Measurements from ENCODE around the gene LMNA.
"Not testable (repeated sequence)": the region's sequence is repeated elsewhere in the genome, so short reads cannot be mapped to it uniquely, and the experiment has no call there.

Gene LMNA

DNA sequence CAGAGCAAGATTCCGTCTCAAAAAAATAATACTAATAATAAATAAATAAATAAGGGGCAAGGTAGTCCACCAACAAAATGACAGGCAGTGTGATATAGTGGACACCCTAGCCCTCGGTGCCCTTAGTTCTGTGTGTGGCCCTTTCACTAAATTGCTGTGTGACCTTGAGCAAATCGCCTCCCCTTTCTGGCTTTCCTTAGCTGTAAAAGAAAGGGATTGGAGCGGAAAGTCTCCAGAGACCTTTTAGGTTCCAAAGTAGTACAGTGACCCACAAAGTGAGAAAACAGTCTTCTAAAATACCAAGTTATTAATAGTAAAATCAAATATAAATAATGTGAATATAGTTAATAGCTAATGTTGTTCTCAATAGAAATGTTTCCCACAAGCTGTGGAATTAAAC lies 7.6 kb downstream of the LMNA start:
- no peak for DNase-seq

DNA sequence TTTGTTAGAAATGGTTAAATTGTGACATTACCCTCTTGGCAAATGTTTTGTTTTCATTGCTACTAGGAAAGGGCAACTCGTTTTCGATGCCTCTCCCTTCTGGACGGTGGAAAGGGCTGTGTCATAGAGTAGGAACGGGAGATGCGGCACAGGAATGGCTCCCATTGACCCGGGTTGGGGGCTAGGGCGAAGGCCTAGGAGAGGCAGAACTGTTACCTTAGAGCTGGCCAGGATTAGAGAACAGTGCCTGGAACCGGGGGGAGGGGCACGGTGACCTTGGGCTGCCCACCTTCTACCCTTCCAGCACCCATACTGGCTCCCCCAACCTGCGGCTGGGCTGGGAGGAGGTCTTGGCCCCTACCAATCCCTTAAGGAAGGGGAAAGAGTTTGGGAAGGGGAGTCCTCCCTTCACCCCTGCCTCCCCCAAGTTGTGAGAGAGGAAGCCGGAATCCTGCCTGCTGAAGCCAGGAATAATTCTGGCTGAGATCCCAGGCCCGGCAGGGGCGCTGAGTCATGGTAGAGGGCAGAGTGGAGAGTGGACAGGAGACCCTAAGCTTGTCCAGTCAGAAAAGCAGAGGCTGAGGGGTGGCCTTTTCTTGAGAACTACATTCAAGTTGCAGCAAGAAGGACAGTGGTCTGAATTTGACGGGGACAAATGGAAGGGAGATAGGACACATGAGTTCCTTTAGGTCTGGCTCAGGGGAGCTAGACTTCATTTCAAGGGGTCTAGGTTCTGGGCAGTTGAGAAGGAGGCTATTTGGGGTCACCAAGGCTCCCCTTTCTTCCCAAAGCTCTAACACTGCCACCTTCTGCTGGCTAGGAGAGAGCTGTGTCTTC lies 8.2 kb downstream of the LMNA start:
- DNase-seq, result peak in 11 of 14 donors; percentile 42 to 88 (median 58)

DNA sequence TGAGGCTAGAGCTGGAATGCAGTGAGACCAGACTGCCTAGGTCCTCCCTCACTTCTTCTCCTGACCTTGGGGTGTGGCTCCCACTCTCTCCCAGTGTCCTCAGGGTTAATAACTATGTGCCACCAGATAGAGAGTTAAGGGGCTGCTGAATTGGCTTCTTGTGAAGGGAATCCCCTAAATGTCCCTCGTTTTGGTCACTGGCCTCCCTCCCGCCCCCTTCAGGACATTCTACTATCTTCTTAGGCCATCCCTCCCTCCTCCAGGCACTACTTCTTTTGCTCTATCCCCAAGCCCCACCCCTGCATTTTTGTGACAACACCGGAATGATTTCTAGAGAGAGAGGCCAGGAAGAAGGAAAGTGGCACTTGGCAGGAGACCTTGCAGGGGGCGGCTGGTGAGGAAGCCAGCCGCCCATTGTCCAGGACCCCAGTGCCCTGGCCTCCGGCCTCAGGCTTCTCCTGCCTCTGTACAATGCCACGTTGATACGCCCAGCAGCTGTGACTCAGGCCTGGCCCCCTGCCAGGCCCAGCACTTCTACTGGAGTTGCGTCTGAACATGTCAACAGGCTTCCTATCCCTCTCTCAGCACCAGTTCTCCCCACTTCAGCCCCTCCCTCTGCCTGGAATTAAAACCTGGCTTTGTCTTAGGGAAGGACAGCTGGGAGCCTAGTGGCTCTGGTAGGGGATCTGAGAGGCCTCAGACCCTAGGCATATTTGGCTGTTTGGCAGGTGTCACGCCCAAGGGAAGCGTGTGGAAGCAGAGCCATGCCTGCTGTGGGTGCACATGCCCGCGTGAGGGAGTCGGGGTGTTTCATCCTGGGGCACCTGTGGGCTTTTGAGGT lies 9.1 kb downstream of the LMNA start:
- DNase-seq, result peak in 13 of 14 donors; percentile 36 to 96 (median 84)

DNA sequence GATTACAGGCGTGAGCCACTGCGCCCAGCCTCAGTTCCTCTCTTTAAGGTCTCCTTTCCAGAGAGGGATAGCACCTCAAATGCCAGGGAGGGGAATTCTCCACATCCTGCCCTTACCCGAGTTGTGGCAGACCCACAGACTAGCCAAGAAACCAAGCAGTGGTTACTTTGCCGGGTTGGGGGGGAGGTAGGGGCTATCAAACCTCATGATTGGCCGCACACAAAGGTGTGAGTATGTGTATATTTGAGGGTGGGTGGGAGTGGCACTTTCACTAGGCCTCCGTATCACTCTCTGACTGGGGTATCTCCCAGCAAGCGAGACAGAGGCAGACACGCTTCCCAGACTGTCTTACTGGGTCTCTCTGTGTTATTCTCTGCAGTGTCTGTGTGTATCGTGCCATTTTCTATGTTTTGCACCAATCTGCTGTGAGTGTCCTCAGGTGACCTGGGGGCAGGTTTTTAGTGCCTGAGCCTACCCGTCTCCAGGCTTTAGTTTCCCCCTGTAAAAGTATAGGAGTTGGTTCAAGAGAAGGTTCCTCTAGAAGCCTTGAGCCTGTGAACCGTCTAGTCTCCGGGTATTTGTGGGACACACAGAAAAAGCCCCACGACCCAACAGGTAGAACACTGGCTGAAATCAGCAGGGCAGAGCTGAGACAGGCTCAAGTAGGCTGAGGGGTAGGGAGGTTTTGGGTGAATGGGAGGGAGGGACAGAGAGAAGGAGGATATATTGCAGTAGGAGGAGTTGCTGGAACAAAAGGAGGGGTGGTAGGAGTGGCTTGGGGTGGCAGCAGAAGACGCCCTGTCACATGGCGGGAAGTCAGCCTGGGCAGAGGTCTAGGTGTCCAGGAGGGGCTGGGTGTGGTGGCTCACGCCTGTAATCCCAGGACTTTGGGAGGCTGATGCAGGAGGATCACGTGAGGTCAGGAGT lies 10.3 kb downstream of the LMNA start:
- DNase-seq, result peak in 1 of 14 donors; percentile 15

DNA sequence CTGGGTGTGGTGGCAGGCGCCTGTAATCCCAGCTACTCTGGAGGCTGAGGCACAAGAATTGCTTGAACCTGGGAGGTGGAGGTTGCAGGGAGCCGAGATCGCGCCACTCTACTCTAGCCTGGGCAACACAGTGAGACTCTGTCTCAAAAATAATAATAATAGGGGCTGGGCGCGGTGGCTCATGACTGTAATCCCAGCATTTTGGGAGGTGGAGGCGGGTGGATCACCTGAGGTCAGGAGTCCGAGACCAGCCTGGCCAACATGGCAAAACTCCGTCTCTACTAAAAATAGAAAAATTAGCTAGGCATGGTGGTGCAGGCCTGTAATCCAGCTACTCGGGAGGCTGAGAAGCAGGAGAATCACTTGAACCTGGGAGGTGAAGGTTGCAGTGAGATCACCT lies 11.0 kb downstream of the LMNA start:
- DNase-seq, result not testable (repeated sequence)

DNA sequence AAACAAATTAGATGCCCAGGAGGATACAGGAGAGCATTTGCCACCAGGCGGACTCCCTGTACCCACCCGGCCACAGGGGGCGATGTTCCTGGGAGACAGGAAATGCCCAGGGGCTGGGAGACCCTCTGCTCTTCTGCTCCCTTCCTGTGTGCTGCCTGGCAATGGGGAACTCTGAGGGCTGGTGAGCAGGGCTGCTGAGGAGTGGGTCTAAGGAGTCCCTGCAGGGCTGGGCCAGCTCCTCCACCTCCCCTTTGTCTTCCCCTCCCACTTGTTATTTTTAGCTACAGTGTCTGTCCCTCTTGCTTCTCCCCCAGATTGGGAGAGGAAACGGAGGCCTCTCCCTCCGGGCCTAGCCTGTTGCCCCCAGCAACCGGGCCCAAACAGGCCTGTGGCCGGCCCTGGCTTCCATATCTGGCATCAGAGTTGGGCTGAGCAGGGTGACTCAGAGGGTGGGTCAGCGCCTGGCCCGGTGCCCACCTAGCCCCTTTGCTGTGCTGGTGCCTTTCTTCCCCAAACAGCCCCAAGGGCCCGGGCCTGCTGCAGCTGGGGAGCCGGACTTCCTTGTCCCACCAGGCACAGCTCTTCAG lies 11.6 kb downstream of the LMNA start:
- DNase-seq, result peak in 8 of 14 donors; percentile 28 to 88 (median 47)

DNA sequence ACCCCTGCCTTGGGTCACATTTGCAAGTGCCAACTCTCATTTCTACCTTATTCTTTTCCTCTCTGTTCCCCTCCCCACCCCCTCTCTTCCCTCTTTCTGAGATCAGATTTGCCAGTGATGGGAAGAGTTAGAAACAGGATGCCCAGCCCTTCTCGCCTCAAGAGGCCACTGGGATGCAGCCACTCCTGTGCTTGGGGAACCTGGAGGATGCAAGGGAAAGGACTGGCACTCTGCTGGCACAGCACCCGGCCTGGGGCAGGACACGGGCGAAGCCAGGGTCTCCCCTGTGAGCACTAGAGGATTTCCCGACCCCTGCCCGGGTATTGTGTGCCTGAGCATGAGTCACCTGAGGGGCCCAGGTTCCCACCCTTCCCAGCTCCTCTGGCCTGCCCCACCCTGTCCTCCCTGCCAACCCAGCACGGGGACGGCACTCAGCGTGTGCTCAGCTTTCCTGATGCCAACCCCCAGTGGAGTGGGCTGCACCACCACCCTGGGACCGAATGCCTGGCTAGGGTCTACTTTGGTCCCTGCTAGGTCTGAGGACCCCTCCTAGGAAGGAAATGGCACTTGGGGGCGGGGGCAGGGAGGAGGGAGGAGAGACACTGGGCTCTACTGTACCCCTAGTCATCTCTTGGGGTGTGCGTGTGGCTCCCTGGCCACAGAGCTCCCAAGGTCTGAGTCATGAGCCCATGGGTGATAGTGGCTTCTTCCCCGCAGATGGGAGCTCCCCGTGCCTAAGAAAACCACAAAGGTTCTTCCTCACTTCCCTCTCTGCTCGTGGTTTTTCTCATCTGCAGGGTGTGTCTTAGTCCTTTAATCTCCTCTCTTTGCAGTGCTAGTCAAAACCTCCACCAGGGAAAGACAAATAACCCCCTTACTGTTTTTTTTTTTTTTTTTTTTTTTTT lies 12.4 kb downstream of the LMNA start:
- DNase-seq, result peak in 1 of 14 donors; percentile 59

DNA sequence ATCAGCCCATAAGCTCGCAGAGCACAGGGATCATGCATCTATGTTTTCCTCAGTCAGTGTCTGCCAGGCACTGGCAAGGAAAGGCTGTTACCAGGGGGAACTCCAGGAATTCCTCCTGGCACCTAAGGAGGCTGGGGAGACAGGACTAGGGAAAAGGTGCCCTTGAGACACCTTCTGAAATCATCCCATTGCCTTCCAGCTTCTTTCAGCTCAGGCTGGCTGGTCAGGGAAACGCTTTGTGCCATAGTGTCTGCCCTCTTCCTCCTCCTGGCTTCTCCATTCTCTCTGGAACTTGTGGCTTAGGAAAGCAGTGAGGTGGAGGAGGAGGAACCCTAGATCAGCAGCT lies 13.8 kb downstream of the LMNA start:
- DNase-seq, result no peak

DNA sequence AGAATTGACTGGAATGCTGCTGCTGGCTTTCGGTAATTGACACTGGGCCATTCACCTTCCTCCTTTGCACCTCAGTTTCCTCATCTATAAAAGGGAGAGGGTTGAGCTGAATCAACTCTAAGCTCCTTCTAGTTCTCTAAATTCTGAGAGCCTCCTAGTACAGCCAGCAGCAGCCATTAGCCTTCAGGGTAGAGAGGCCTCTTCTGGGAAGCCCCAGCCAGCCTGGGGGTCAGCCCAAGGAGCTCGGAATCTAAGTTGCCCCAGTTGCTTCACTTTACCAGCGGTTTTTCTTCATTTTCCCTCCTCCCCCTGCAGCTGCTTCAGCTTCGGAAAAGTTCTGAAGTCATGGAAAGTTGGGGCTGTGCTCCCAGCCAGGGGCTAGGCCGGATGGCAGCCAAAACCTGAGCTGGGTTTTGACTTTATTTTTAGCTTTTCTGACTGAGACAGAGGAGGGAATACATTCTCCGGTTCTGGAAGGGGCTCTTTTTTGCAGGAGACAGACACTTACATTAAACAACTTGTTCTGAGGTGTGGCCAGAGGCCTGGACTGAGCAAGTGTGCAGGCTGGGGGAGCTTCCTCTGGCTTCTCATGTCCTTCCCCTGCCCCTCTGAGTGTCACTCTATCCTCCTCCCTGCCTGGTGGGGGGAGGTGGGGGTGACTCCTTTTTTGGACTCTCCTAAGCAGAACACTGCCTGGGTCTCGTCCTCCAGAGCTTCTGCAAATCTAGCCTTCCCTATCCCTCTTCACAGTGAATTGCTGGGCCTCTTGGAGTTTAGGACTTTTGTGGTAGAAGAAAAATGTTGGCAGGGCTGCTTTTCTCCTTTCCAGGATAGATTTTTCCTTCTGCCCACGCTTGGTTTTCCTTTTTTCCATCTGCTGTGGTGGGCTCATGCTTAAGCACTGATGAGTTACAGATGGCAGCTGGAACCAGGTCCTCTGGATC lies 14.4 kb downstream of the LMNA start:
- DNase-seq, result peak in 3 of 14 donors; percentile 30 to 42 (median 39)

DNA sequence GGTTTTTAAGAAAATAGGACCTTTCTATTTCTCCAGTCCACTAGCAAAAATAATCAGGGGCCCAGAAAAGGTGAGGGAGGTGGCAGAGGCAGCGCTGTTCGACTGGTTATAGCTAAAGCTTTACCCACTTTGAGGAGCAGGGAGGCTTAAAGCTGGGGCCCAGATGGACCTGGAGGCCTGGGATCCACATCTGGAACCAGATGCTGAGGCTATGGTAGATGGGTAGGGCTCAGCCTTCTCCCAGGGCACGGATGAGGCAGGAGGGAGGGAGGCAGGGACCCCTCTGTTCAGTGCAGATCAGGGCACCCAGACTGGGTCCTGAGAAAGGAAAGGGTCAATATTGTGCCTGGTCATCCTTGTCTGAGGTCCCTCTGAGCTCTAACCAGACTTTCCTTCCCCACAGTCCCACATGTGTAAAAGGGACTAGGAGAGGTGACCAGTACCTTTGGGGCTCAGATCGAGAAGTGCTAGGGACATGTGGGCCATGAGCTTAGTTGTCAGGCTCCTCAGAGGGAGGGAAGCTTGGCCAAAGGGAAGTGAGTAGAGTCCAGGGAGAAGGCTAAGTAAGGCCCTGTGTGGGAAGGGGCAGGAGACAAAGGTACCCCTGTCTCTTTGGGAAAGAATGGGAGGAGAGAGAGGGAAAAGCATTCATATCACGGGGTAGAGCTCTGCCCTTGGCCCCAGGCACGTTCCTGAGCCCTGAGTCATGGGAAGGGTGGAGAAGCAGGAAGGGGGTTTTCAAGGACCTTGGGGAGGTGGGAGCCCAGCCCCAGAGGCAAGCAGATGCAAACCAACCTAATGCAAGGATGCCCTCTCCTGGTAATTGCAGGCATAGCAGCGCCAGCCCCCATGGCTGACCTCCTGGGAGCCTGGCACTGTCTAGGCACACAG lies 15.4 kb downstream of the LMNA start:
- DNase-seq, result peak in 11 of 14 donors; percentile 19 to 74 (median 50)

DNA sequence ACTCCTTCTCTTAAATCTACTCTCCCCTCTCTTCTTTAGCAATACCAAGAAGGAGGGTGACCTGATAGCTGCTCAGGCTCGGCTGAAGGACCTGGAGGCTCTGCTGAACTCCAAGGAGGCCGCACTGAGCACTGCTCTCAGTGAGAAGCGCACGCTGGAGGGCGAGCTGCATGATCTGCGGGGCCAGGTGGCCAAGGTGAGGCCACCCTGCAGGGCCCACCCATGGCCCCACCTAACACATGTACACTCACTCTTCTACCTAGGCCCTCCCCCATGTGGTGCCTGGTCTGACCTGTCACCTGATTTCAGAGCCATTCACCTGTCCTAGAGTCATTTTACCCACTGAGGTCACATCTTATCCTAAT lies 16.0 kb downstream of the LMNA start:
- no peak for DNase-seq

DNA sequence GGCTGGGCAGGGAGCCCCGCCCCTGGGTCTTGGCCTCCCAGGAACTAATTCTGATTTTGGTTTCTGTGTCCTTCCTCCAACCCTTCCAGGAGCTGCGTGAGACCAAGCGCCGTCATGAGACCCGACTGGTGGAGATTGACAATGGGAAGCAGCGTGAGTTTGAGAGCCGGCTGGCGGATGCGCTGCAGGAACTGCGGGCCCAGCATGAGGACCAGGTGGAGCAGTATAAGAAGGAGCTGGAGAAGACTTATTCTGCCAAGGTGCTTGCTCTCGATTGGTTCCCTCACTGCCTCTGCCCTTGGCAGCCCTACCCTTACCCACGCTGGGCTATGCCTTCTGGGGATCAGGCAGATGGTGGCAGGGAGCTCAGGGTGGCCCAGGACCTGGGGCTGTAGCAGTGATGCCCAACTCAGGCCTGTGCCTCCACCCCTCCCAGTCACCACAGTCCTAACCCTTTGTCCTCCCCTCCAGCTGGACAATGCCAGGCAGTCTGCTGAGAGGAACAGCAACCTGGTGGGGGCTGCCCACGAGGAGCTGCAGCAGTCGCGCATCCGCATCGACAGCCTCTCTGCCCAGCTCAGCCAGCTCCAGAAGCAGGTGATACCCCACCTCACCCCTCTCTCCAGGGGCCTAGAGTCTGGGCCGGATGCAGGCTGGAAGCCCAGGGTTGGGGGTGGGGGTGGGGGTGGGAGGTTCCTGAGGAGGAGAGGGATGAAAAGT lies 20.4 kb downstream of the LMNA start:
- DNase-seq, result no peak

DNA sequence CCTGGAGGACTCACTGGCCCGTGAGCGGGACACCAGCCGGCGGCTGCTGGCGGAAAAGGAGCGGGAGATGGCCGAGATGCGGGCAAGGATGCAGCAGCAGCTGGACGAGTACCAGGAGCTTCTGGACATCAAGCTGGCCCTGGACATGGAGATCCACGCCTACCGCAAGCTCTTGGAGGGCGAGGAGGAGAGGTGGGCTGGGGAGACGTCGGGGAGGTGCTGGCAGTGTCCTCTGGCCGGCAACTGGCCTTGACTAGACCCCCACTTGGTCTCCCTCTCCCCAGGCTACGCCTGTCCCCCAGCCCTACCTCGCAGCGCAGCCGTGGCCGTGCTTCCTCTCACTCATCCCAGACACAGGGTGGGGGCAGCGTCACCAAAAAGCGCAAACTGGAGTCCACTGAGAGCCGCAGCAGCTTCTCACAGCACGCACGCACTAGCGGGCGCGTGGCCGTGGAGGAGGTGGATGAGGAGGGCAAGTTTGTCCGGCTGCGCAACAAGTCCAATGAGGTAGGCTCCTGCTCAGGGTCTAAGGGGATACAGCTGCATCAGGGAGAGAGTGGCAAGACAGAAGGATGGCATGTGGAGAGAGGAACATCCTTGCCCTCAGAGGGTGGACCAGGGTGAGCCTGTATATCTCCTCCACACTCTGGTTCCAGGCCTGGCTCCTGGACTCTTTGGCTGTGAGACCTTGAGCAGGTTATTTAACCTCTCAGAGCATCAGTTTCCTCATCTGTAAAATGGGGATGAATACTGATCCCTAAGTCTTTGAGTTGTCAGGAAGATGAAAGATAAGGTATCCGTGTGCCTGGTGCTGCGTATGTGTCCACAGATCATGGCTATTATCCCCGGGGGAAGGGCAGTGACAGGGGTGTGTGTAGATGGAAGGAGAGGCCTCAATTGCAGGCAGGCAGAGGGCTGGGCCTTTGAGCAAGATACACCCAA lies 21.7 kb downstream of the LMNA start:
- DNase-seq, result no peak

DNA sequence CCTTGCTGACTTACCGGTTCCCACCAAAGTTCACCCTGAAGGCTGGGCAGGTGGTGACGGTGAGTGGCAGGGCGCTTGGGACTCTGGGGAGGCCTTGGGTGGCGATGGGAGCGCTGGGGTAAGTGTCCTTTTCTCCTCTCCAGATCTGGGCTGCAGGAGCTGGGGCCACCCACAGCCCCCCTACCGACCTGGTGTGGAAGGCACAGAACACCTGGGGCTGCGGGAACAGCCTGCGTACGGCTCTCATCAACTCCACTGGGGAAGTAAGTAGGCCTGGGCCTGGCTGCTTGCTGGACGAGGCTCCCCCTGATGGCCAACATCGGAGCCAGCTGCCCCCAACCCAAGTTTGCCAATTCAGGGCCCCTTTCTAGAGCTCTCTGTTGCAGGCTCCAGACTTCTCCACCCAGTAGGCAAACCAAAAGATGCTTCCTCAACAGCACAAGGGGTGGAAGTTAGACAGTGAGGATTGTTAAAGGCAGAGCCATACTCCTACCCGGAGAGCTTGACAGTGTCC lies 22.5 kb downstream of the LMNA start:
- DNase-seq, result no peak

DNA sequence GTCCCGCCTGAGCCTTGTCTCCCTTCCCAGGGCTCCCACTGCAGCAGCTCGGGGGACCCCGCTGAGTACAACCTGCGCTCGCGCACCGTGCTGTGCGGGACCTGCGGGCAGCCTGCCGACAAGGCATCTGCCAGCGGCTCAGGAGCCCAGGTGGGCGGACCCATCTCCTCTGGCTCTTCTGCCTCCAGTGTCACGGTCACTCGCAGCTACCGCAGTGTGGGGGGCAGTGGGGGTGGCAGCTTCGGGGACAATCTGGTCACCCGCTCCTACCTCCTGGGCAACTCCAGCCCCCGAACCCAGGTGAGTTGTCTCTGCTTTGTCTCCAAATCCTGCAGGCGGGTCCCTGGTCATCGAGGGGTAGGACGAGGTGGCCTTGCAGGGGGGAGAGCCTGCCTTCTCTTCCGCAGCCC lies 24.0 kb downstream of the LMNA start:
- DNase-seq, result no peak

DNA sequence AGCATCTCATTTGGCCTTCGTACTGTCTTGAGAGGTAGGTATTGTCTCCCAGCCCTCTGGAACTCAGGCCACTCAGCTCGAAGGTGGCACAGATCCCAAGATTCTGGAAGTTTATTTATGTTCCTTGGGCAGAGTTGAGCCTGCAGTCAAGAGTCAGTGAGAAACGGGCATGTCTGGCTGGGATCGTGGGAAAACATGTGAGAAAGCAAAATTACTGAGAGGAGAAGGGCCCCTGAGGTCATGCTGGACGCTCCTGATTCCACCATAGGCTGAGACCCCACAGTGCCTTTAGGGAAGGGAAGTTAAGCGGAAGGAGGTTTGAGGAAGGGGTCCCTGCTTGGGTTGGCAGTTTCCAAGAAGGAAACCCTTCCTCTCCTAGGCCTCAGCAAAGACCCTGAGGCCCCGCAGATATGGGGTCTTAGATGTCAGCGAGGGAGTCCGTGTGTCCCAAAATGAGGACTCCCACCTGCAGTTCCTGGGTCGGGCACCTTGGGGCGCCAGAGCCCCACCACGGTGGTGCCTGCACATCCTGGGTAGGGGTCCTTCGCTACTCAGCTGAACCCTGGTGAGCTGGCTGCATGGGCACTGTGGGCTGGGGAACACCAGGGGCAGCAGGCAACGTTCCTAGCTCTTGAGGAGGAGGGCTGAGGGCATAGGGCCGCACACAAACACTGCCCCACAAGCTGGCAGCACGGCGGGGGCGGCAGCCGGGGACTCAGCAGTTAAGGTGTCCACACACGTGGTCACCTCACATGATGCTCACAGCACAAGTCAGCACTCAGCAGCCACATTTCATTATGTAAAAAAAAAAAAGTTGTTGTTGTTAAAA lies 26.6 kb downstream of the LMNA start:
- peak in 9 of 14 donors; percentile 27 to 79 (median 50) for DNase-seq

Data from C1 segment of cervical spinal cord (tissue), 14 donors.